MM.1S (cell line): ENCODE results near the gene CNGA1.

ENCODE experiments used
- DNase-seq: peaks from one replicate; pipeline ENCODE4 v3.0.0-alpha.2; 2015
- H2AFZ ChIP-seq: fragments of 300-600 bp; sonication (generic); 2 replicates; pipeline ENCODE4 v1.6.0; 2016; ENCODE audit warnings: antibody characterized with exemption, low read length
- H3F3A ChIP-seq: fragments of 300-600 bp; sonication (generic); 2 replicates; pipeline ENCODE4 v1.6.1; 2016; ENCODE audit warnings: mild to moderate bottlenecking, antibody characterized with exemption, low read length, moderate library complexity, mixed read lengths; ENCODE audit not compliant: insufficient read depth
- H3K27ac ChIP-seq: fragments of 300-600 bp; sonication (generic); 2 replicates; pipeline ENCODE4 v1.5.1; 2016; ENCODE audit warnings: mild to moderate bottlenecking, low read length
- H3K27me3 ChIP-seq: fragments of 300-600 bp; sonication (generic); replicated peaks from 2 replicates; pipeline ENCODE4 v1.6.0; 2016; ENCODE audit warnings: low read length; ENCODE audit not compliant: insufficient read depth
- H3K36me3 ChIP-seq: fragments of 300-600 bp; sonication (generic); replicated peaks from 2 replicates; pipeline ENCODE4 v1.6.1; 2016; ENCODE audit warnings: mild to moderate bottlenecking, low read length, mixed read lengths; ENCODE audit not compliant: insufficient read depth
- H3K4me1 ChIP-seq: fragments of 300-600 bp; sonication (generic); 2 replicates; pipeline ENCODE4 v1.6.1; 2016; ENCODE audit warnings: low read length, mixed read lengths
- H3K4me2 ChIP-seq: fragments of 300-600 bp; sonication (generic); 2 replicates; pipeline ENCODE4 v1.6.0; 2016; ENCODE audit warnings: low read depth, low read length
- H3K4me3 ChIP-seq: fragments of 300-600 bp; sonication (generic); 2 replicates; pipeline ENCODE4 v1.5.1; 2016; ENCODE audit warnings: low read length, mixed read lengths
- H3K79me2 ChIP-seq: fragments of 300-600 bp; sonication (generic); 2 replicates; pipeline ENCODE4 v1.6.1; 2016; ENCODE audit warnings: mixed run types, low read length, mixed read lengths
- H3K9ac ChIP-seq: fragments of 300-600 bp; sonication (generic); 2 replicates; pipeline ENCODE4 v1.6.1; 2016; ENCODE audit warnings: low read length, mixed read lengths
- H3K9me2 ChIP-seq: fragments of 300-600 bp; sonication (generic); replicated peaks from 2 replicates; pipeline ENCODE4 v1.6.1; 2016; ENCODE audit warnings: mild to moderate bottlenecking, low read length, mixed read lengths; ENCODE audit not compliant: insufficient read depth
- H3K9me3 ChIP-seq: fragments of 300-600 bp; sonication (generic); replicated peaks from 2 replicates; pipeline ENCODE4 v1.6.1; 2016; ENCODE audit warnings: mild to moderate bottlenecking, low read length, mixed read lengths; ENCODE audit not compliant: insufficient read depth
- H4K20me1 ChIP-seq: fragments of 300-600 bp; sonication (generic); 2 replicates; pipeline ENCODE4 v1.6.1; 2016; ENCODE audit warnings: mild to moderate bottlenecking, low read length, moderate library complexity, mixed read lengths; ENCODE audit not compliant: insufficient read depth
- EZH2 ChIP-seq: fragments of 300-600 bp; sonication (generic); optimal IDR thresholded peaks from 2 replicates; pipeline ENCODE3; 2017; ENCODE audit warnings: low read depth, mild to moderate bottlenecking, antibody characterized with exemption, low read length, mixed read lengths
- EZH2phosphoT487 ChIP-seq: fragments of 300-600 bp; sonication (generic); IDR thresholded peaks from 2 replicates; pipeline ENCODE4 v1.6.1; 2018; ENCODE audit warnings: antibody characterized with exemption, low read length
- TF ChIP-seq, protein P1 (sequence below): fragments of 300-600 bp; sonication (generic); IDR thresholded peaks from 2 replicates; pipeline ENCODE4 v1.5.1; 2016; ENCODE audit warnings: antibody characterized with exemption, low read length, mixed read lengths

Gene CNGA1

DNA sequence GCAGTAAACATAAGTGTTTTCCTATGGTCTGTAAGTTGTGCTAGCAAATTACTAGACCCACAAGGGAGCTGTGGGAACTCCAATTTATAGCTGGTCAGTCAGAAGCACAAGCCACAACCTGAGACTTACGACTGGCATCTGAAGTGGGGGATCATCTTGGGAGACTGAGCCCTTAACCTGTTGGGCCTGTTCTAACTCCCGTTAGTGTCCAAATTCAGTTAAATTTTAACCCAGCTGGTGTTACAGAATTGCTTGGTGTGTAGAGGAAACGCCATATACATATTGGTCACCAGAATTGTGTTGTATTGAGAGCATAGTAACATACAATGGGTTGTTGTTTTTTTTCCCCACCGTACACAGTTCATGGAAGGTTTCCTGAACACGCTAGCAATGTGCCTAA, 77.0 kb downstream of the CNGA1 start:
- H3K27me3 ChIP-seq, result no peaks in the 10 kb centered on the region
- no peak for TF ChIP-seq EZH2
- TF ChIP-seq EZH2phosphoT487, result no peak
- TF ChIP-seq, protein P1, sequence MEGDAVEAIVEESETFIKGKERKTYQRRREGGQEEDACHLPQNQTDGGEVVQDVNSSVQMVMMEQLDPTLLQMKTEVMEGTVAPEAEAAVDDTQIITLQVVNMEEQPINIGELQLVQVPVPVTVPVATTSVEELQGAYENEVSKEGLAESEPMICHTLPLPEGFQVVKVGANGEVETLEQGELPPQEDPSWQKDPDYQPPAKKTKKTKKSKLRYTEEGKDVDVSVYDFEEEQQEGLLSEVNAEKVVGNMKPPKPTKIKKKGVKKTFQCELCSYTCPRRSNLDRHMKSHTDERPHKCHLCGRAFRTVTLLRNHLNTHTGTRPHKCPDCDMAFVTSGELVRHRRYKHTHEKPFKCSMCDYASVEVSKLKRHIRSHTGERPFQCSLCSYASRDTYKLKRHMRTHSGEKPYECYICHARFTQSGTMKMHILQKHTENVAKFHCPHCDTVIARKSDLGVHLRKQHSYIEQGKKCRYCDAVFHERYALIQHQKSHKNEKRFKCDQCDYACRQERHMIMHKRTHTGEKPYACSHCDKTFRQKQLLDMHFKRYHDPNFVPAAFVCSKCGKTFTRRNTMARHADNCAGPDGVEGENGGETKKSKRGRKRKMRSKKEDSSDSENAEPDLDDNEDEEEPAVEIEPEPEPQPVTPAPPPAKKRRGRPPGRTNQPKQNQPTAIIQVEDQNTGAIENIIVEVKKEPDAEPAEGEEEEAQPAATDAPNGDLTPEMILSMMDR, result no peak
- H3K27ac ChIP-seq, result no peak overlapping the region
- no peak overlapping the region for H3K4me3 ChIP-seq
- no peaks in the 10 kb centered on the region for H3K4me1 ChIP-seq
- H3K79me2 ChIP-seq, result no peaks in the 10 kb centered on the region
- no peaks in the 10 kb centered on the region for H3K9me3 ChIP-seq
- no peak overlapping the region for H3K4me2 ChIP-seq
- no peaks in the 10 kb centered on the region for H3F3A ChIP-seq
- H4K20me1 ChIP-seq, result no peaks in the 10 kb centered on the region
- H3K9me2 ChIP-seq, result no peaks in the 10 kb centered on the region
- no peak overlapping the region for H3K9ac ChIP-seq
- H2AFZ ChIP-seq, result no peak overlapping the region
- no peak for DNase-seq
- no peaks in the 10 kb centered on the region for H3K36me3 ChIP-seq

DNA sequence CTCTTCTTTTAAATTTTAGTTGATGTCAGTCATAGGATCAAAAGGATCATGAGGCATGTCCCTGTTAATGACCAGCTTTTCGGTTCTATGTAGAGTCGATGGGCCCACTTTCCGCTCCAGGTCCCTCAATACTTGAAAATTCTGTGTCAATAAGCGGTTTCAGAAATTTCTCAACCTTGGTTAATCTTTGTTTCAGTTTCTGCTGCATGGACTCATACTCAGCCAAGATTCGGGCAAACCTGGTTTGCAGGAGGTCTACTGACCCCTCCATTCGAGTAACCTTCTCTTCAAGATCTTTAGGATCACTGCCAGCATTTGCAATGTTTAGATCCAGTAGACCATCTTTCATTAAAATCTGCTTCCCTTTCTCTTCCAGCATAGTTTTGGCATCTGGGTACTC, 80.1 kb downstream of the CNGA1 start:
- no peak overlapping the region for H3K27ac ChIP-seq
- H3F3A ChIP-seq, result no peaks in the 10 kb centered on the region
- H3K9me3 ChIP-seq, result no peaks in the 10 kb centered on the region
- H3K79me2 ChIP-seq, result no peaks in the 10 kb centered on the region
- H3K4me1 ChIP-seq, result no peaks in the 10 kb centered on the region
- DNase-seq, result no peak
- H3K4me2 ChIP-seq, result no peak overlapping the region
- no peak overlapping the region for H3K9ac ChIP-seq
- no peak overlapping the region for H3K4me3 ChIP-seq
- no peak overlapping the region for H2AFZ ChIP-seq
- TF ChIP-seq, protein P1, result no peak
- no peak for TF ChIP-seq EZH2phosphoT487
- TF ChIP-seq EZH2, result no peak
- no peaks in the 10 kb centered on the region for H4K20me1 ChIP-seq
- H3K9me2 ChIP-seq, result no peaks in the 10 kb centered on the region
- no peaks in the 10 kb centered on the region for H3K27me3 ChIP-seq
- H3K36me3 ChIP-seq, result no peaks in the 10 kb centered on the region

DNA sequence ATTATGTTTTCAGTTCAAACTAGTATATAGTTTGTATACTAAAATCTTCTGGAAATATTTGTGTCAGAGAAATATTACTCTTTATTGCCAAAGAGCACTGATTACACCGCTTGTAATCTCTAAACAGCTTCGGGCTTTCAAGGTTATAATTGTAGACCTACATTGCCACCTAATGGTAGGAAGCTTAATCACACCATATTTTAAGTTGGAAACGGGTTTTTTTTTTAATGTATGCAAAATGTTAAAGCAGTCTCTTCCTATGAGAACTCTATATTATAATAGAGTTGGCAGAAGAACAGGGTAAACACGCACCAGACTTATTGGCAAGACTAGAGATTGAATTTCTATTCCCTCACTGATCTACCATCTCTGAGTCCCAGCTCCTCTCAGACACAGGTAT, 82.6 kb downstream of the CNGA1 start:
- H3K9ac ChIP-seq, result no peak overlapping the region
- H3F3A ChIP-seq, result no peaks in the 10 kb centered on the region
- H3K9me2 ChIP-seq, result no peaks in the 10 kb centered on the region
- H3K27ac ChIP-seq, result no peak overlapping the region
- no peak overlapping the region for H2AFZ ChIP-seq
- H3K9me3 ChIP-seq, result no peaks in the 10 kb centered on the region
- no peaks in the 10 kb centered on the region for H3K79me2 ChIP-seq
- no peaks in the 10 kb centered on the region for H3K4me1 ChIP-seq
- no peak overlapping the region for H3K4me2 ChIP-seq
- TF ChIP-seq, protein P1, result peak; percentile 59
- TF ChIP-seq EZH2phosphoT487 (no peak), EZH2 (no peak)
- H3K27me3 ChIP-seq, result no peaks in the 10 kb centered on the region
- DNase-seq, result peak; percentile 61
- H3K4me3 ChIP-seq, result no peak overlapping the region
- no peaks in the 10 kb centered on the region for H4K20me1 ChIP-seq
- no peaks in the 10 kb centered on the region for H3K36me3 ChIP-seq
